Glutamatergic neuron (in vitro differentiated cells): ENCODE data around the gene S100A14. TPM values are rescaled to one million over a fixed set of nuclear protein-coding genes. Genes with fewer than 3 reads are reported as not detected.

ENCODE experiments used
- DNase-seq: peaks from one replicate; pipeline ENCODE4 v3.0.0; 2022
- H3K27ac Mint-ChIP-seq: one replicate; pipeline ENCODE4 v1.8.0; 2020; ENCODE audit warnings: mild to moderate bottlenecking, mixed read lengths, inconsistent platforms; ENCODE audit not compliant: unreplicated experiment
- H3K27me3 Mint-ChIP-seq: one replicate; pipeline ENCODE4 v1.8.0; 2020; ENCODE audit warnings: mild to moderate bottlenecking, moderate library complexity, mixed read lengths, inconsistent platforms; ENCODE audit not compliant: unreplicated experiment
- H3K36me3 Mint-ChIP-seq: one replicate; pipeline ENCODE4 v1.8.0; 2020; ENCODE audit warnings: mild to moderate bottlenecking, mixed read lengths, inconsistent platforms; ENCODE audit not compliant: unreplicated experiment
- H3K4me1 Mint-ChIP-seq: one replicate; pipeline ENCODE4 v1.8.0; 2020; ENCODE audit warnings: mild to moderate bottlenecking, low read depth, mixed read lengths, inconsistent platforms; ENCODE audit not compliant: unreplicated experiment
- H3K4me3 Mint-ChIP-seq: one replicate; pipeline ENCODE4 v1.8.0; 2020; ENCODE audit warnings: mild to moderate bottlenecking, mixed read lengths, inconsistent platforms; ENCODE audit not compliant: unreplicated experiment
- H3K9me3 Mint-ChIP-seq: one replicate; pipeline ENCODE4 v1.8.0; 2020; ENCODE audit warnings: mild to moderate bottlenecking, moderate library complexity, mixed read lengths, inconsistent platforms; ENCODE audit not compliant: unreplicated experiment
- total RNA-seq: library from RNA; stranded (reverse); fragmentation: NEBNext Ultra II Directional; extraction: Animal tissue kit (Norgen Biotek cat#: 25700); gene quantifications from one replicate; pipeline ENCODE4 v1.2.1, GENCODE V29; 2021; ENCODE audit not compliant: unreplicated experiment
- TF ChIP-seq, protein P1 (sequence below): fragments of 200-600 bp; sonication (generic); IDR thresholded peaks from one replicate; pipeline ENCODE4 v1.5.0; 2021; ENCODE audit not compliant: partially characterized antibody, unreplicated experiment

Gene S100A14
- total RNA-seq, 1 donor from 2014 or later = not detected

DNA sequence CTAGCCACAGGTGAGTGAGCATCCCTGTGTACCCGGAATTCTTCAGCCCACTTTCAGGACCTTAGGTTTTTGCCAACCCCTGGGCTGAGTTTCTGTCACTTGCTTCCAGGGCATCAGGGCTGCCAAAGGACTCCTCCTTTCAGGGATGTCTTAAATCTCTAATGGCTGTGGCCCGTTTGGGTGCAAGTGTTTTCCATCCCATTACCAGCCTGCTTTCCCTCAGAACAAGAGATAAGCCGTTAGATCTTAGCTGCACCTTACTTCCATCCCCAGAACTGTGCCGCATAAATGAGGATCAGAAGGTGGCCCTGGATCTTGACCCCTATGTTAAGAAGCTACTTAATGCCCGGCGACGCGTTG lies 43.0 kb upstream of the S100A14 start:
- Mint-ChIP-seq H3K27me3 (peaks cover 3% of the 10 kb centered on the region), H3K4me1 (peaks cover 11% of the 10 kb centered on the region), H3K4me3 (peak overlapping the region; percentile 97), H3K27ac (no peak overlapping the region), H3K36me3 (no peaks in the 10 kb centered on the region), H3K9me3 (peaks cover 3% of the 10 kb centered on the region)
- no peak for DNase-seq
- TF ChIP-seq, protein P1, sequence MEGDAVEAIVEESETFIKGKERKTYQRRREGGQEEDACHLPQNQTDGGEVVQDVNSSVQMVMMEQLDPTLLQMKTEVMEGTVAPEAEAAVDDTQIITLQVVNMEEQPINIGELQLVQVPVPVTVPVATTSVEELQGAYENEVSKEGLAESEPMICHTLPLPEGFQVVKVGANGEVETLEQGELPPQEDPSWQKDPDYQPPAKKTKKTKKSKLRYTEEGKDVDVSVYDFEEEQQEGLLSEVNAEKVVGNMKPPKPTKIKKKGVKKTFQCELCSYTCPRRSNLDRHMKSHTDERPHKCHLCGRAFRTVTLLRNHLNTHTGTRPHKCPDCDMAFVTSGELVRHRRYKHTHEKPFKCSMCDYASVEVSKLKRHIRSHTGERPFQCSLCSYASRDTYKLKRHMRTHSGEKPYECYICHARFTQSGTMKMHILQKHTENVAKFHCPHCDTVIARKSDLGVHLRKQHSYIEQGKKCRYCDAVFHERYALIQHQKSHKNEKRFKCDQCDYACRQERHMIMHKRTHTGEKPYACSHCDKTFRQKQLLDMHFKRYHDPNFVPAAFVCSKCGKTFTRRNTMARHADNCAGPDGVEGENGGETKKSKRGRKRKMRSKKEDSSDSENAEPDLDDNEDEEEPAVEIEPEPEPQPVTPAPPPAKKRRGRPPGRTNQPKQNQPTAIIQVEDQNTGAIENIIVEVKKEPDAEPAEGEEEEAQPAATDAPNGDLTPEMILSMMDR = no peak

DNA sequence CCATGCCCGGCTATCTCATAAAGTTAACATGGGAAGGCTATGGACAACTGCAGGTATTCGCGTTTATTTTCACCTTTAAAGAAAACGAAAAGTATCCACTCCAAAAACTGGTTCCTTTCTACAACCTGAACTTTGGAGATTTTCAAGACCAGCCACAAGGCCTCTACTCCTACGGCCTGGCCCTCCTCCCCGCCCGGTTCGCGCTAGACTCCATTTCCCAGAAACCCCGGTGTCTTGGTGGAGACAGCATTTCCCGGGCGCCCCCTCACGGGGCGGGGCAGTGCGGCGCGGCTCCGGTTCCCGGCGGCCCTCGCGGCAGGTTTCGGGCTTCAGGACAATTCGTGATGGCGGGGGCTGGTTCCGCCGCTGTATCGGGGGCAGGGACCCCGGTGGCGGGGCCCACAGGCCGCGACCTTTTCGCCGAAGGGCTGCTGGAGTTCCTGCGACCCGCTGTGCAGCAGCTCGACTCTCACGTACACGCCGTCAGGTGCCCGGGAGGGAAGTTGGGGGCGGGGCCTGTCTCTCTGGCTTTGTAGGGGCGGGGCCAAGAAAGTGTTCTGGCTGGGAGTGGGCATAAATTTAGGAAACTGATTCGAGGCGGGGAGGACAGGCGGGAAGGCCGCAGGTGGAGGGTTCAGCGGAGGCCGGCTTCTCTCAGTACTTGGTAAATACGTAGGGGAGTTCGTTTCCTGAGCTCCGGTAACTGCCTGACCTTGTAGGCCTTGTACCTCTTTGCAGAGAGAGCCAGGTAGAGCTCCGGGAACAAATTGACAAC lies 42.5 kb upstream of the S100A14 start, which contains the start of gene SNAPIN:
Gene SNAPIN (plus strand): TSS at position 304 of the 775 bp plus-strand sequence. CDS start 41 bp downstream, at position 345.
- Mint-ChIP-seq H3K27ac (peak within 1 kb of the TSS; percentile 68), H3K4me1 (peaks cover 11% of the 10 kb centered on the region), H3K36me3 (no peaks in the 10 kb centered on the region), H3K9me3 (peaks cover 3% of the 10 kb centered on the region), H3K4me3 (peak within 1 kb of the TSS; percentile 97), H3K27me3 (peaks cover 6% of the 10 kb centered on the region)
- peak; percentile 92 for DNase-seq
- TF ChIP-seq, protein P1 = no peak

- peaks cover 6% of the 10 kb centered on the region for H3K27me3 Mint-ChIP-seq
- TF ChIP-seq, protein P1 = no peak
- H3K9me3 Mint-ChIP-seq = peaks cover 3% of the 10 kb centered on the region
- DNase-seq = no peak
- peaks cover 7% of the 10 kb centered on the region for H3K4me1 Mint-ChIP-seq
- H3K27ac Mint-ChIP-seq = no peak overlapping the region
- H3K36me3 Mint-ChIP-seq = no peaks in the 10 kb centered on the region
- no peak overlapping the region for H3K4me3 Mint-ChIP-seq
Measured at GRCh38 chr1:153655333-153655732, 39.2 kb upstream of the S100A14 start.

DNA sequence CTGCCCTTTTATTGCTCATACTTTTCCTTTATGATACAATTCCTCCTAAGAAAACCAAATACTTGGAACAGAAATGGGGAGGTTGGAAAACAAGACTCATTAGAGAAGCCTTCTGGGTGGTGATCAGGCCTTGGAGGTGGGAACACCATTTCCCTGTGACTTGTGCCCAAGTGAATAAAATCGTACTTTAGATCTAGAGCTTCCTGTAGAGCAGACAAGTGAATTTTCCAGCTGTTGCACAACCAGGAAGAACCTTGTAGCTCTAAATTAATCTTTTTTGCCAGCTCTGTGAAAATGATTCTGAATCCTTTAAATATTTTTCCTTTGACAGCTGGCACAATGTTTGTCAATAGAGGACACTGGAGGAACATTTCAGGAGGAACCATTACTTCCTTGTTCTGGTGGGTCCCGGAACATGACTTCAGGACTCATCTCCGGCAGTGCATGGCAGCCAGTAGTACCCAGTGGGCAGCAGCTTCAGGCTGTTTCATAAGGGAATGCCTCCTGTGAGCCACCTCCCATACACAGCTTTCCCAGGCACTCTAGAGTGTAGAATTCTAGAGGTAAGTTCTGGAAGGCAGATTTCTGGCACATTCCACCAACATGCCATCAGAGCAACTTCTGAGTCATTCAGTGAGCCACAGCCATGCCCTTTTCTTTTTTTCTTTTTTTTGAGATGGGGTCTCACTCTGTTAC lies 36.8 kb upstream of the S100A14 start:
- peaks cover 7% of the 10 kb centered on the region for H3K27me3 Mint-ChIP-seq
- peaks cover 1% of the 10 kb centered on the region for H3K9me3 Mint-ChIP-seq
- no peaks in the 10 kb centered on the region for H3K36me3 Mint-ChIP-seq
- no peak overlapping the region for H3K4me3 Mint-ChIP-seq
- DNase-seq = no peak
- H3K4me1 Mint-ChIP-seq = no peaks in the 10 kb centered on the region
- TF ChIP-seq, protein P1 = no peak
- H3K27ac Mint-ChIP-seq = no peak overlapping the region

- Mint-ChIP-seq H3K27me3 (peaks cover 9% of the 10 kb centered on the region), H3K4me3 (no peak overlapping the region), H3K4me1 (no peaks in the 10 kb centered on the region), H3K36me3 (no peaks in the 10 kb centered on the region), H3K27ac (no peak overlapping the region), H3K9me3 (peaks cover 8% of the 10 kb centered on the region)
- no peak for DNase-seq
- TF ChIP-seq, protein P1 = no peak
Measured at GRCh38 chr1:153651771-153652170, 35.6 kb upstream of the S100A14 start.
